Kidney (tissue), 14 donors: ENCODE measurements around the gene SDE2. TPM values are rescaled to one million over a fixed set of nuclear protein-coding genes. Genes with fewer than 3 reads are reported as not detected.

Experiments
- DNase-seq, 5 donors: peaks; one replicate each; pipeline ENCODE4 v3.0.0-alpha.2; 2013 to 2020
- FAIRE-seq: peaks from 2 replicates; lab custom pipeline; 2012; peaks lifted over from hg19 to GRCh38; lab: Jason Lieb, UNC
- H3K27ac ChIP-seq, 2 donors: one replicate each; pipeline ENCODE4 v1.7.0; 2013; ENCODE audit warnings: low read depth in 2 of 2, low read length in 2 of 2, inconsistent platforms in 1 of 2
- H3K27me3 ChIP-seq: one replicate; pipeline ENCODE4 v1.7.1; 2013; ENCODE audit warnings: low read length, inconsistent platforms; ENCODE audit not compliant: control insufficient read depth, insufficient read depth
- H3K36me3 ChIP-seq, 3 donors: one replicate each; pipeline versions ENCODE4 v1.7.0 to v1.7.1; 2013; ENCODE audit warnings: low read length in 3 of 3, control low read depth in 1 of 3, inconsistent platforms in 1 of 3; ENCODE audit not compliant: insufficient read depth in 3 of 3, control insufficient read depth in 2 of 3
- H3K4me1 ChIP-seq, 3 donors: one replicate each; pipeline versions ENCODE4 v1.7.0 to v1.7.1; 2013; ENCODE audit warnings: low read length in 3 of 3, inconsistent platforms in 1 of 3, low read depth in 1 of 3; ENCODE audit not compliant: control insufficient read depth in 2 of 3, insufficient read depth in 2 of 3
- H3K4me3 ChIP-seq, 3 donors: one replicate each; pipeline versions ENCODE4 v1.7.0 to v1.8.1; 2013; ENCODE audit warnings: low read length in 3 of 3, control low read depth in 1 of 3, inconsistent platforms in 1 of 3
- H3K9ac ChIP-seq, 3 donors: one replicate each; pipeline versions ENCODE4 v1.7.0 to v1.7.1; 2013; ENCODE audit warnings: low read length in 3 of 3, control low read depth in 1 of 3, inconsistent platforms in 1 of 3
- H3K9me3 ChIP-seq, 3 donors: one replicate each; pipeline versions ENCODE4 v1.7.0 to v1.7.1; 2013; ENCODE audit warnings: low read length in 3 of 3, control low read depth in 1 of 3, inconsistent platforms in 1 of 3; ENCODE audit not compliant: control insufficient read depth in 2 of 3, insufficient read depth in 1 of 3
- CTCF ChIP-seq: IDR thresholded peaks from 3 replicates; pipeline ENCODE4 v1.5.1; 2012; ENCODE audit warnings: mild to moderate bottlenecking, moderate library complexity, borderline replicate concordance; ENCODE audit not compliant: insufficient read depth; ENCODE audit errors: extremely low read depth
- intact Hi-C: fragments of 100-400 bp; cut with DNase I; formaldehyde crosslinking; loops from one replicate; pipeline ENCODE4 v1.11.1; 2022
- polyA plus RNA-seq: library from polyadenylated mRNA; stranded (reverse); fragments of 350-450 nt; fragmentation: Illumina TruSeq; extraction: RNeasy Lipid Tissue Mini Kit (QIAGEN cat#74804); gene quantifications from one replicate; pipeline ENCODE4 v1.2.3, GENCODE V29; 2014; ENCODE audit warnings: low read depth, low replicate concordance; ENCODE audit not compliant: insufficient read depth
- total RNA-seq: library from RNA; stranded (reverse); fragmentation: NEBNext Ultra II Directional; extraction: Animal tissue kit (Norgen Biotek cat#: 25700); gene quantifications from one replicate; pipeline ENCODE4 v1.2.1, GENCODE V29; 2021
- donor health status: control.
- donor health status: control.
- donor health status: control.
- donor health status: control.
- donor health status: control.
- donor health status: DM: yes; HTN: yes; CAD: no.
- donor health status: Normal renal cell carcinoma (clear cell type).

SDE2 gene
- total and polyA plus RNA-seq, 2 donors from 2014 or later, result 3.4 to 19.2 TPM

GRCh38 chr1:225995919-225996864, 3.0 kb downstream of the SDE2 start:
- Histone ChIP-seq H3K27ac (no peak overlapping the region), H3K9ac (no peak overlapping the region), H3K27me3 (no peaks in the 10 kb centered on the region), H3K9me3 (no peaks in the 10 kb centered on the region), H3K36me3 (peaks cover 2 to 20% (median 15%) of the 10 kb centered on the region in 3 donors), H3K4me1 (peaks cover 0 to 10% (median 3%) of the 10 kb centered on the region in 3 donors), H3K4me3 (no peak overlapping the region)
- intact Hi-C loops, result no loop called here
- DNase-seq (no peak), FAIRE-seq (no peak)
- no peak for TF ChIP-seq CTCF

GRCh38 chr1:225990705-225991464, 8.3 kb downstream of the SDE2 start:
- Histone ChIP-seq H3K27me3 (no peaks in the 10 kb centered on the region), H3K9ac (no peak overlapping the region), H3K4me1 (peaks cover 0 to 2% (median 0%) of the 10 kb centered on the region in 3 donors), H3K4me3 (no peak overlapping the region), H3K27ac (no peak overlapping the region), H3K36me3 (peaks cover 2 to 41% (median 29%) of the 10 kb centered on the region in 3 donors), H3K9me3 (no peaks in the 10 kb centered on the region)
- intact Hi-C loops, result no loop called here
- DNase-seq (no peak), FAIRE-seq (no peak)
- TF ChIP-seq CTCF, result no peak

GRCh38 chr1:225987491-225988316, 11.4 kb downstream of the SDE2 start:
- no peaks in the 10 kb centered on the region for H3K4me1 ChIP-seq
- H3K4me3 ChIP-seq, result no peak overlapping the region
- no peaks in the 10 kb centered on the region for H3K27me3 ChIP-seq
- FAIRE-seq (peak; percentile 92), DNase-seq (peak in 2 of 5 donors; percentile 33 to 61)
- peaks cover 10 to 51% (median 31%) of the 10 kb centered on the region in 3 donors for H3K36me3 ChIP-seq
- no peak overlapping the region for H3K27ac ChIP-seq
- TF ChIP-seq CTCF, result peak; percentile 62
- intact Hi-C loops, result no loop called here
- no peak overlapping the region for H3K9ac ChIP-seq
- no peaks in the 10 kb centered on the region for H3K9me3 ChIP-seq
